HEK293 (cell line): ENCODE results near the gene EIF2S3.

Source experiments
- CTCF ChIA-PET: fragments of 350-600 bp; formaldehyde crosslinking; extraction: SDS; loops from one replicate; lab custom pipeline; 2021; ENCODE audit warnings: antibody characterized with exemption; lab: Yijun Ruan, JAX
- POLR2A ChIA-PET: fragments of 300-600 bp; formaldehyde crosslinking; extraction: SDS; loops from one replicate; lab custom pipeline; 2020; ENCODE audit warnings: antibody characterized with exemption, inconsistent platforms; lab: Yijun Ruan, JAX
- H3K27ac ChIP-seq: fragments of 200-500 bp; sonication (Bioruptor generic); 2 replicates; pipeline ENCODE4 v1.5.1; 2014; ENCODE audit warnings: low read depth, low read length, control low read depth, inconsistent platforms; ENCODE audit errors: extremely low read depth
- H3K36me3 ChIP-seq, 2 experiments: fragments of 200-500 bp in 1 of 2; sonication (Bioruptor generic) in 1 of 2; 1 replicate in 1 of 2; 2 replicates in 1 of 2; pipeline ENCODE4 v1.5.1; 2014 to 2017; ENCODE audit warnings: inconsistent platforms in 2 of 2, low read length in 2 of 2; ENCODE audit not compliant: control insufficient read depth in 2 of 2, insufficient read depth in 1 of 2
- H3K4me1 ChIP-seq: fragments of 200-500 bp; sonication (Bioruptor generic); 2 replicates; pipeline ENCODE4 v1.5.1; 2014; ENCODE audit warnings: mild to moderate bottlenecking, low read length, inconsistent platforms; ENCODE audit not compliant: control insufficient read depth, insufficient read depth
- H3K4me3 ChIP-seq: 2 replicates; pipeline ENCODE4 v1.5.1; 2011; ENCODE audit warnings: low read depth, mild to moderate bottlenecking, control low read depth, low read length, moderate library complexity
- H3K9me3 ChIP-seq: fragments of 200-500 bp; sonication (Bioruptor generic); 2 replicates; pipeline ENCODE4 v1.5.1; 2014; ENCODE audit warnings: low read depth, low read length, inconsistent platforms; ENCODE audit not compliant: control insufficient read depth, insufficient read depth
- ELK4 ChIP-seq: IDR thresholded peaks from 2 replicates; pipeline ENCODE4 v1.6.1; 2011; ENCODE audit warnings: mild to moderate bottlenecking, low read depth, low read length, borderline replicate concordance
- GFI1B ChIP-seq: fragments of 450-650 bp; formaldehyde crosslinking; IDR thresholded peaks from 2 replicates; pipeline ENCODE4 v1.5.1; 2016; ENCODE audit warnings: missing biosample characterization, missing genetic modification characterization
- GLIS2 ChIP-seq: fragments of 450-650 bp; formaldehyde crosslinking; IDR thresholded peaks from 2 replicates; pipeline ENCODE4 v1.5.1; 2016; ENCODE audit warnings: missing biosample characterization, missing genetic modification characterization
- PRDM10 ChIP-seq: fragments of 450-650 bp; formaldehyde crosslinking; IDR thresholded peaks from 2 replicates; pipeline ENCODE4 v1.5.1; 2016; ENCODE audit warnings: missing biosample characterization, missing genetic modification characterization
- SCRT2 ChIP-seq: fragments of 450-650 bp; formaldehyde crosslinking; IDR thresholded peaks from 2 replicates; pipeline ENCODE4 v1.5.1; 2016; ENCODE audit warnings: missing biosample characterization, missing genetic modification characterization
- SP3 ChIP-seq: fragments of 450-650 bp; formaldehyde crosslinking; IDR thresholded peaks from 2 replicates; pipeline ENCODE4 v1.5.1; 2016; ENCODE audit warnings: missing biosample characterization, missing genetic modification characterization
- ZBTB10 ChIP-seq: fragments of 450-650 bp; formaldehyde crosslinking; IDR thresholded peaks from 2 replicates; pipeline ENCODE4 v1.5.1; 2016; ENCODE audit warnings: missing biosample characterization, missing genetic modification characterization
- ZBTB20 ChIP-seq: fragments of 450-650 bp; formaldehyde crosslinking; IDR thresholded peaks from 2 replicates; pipeline ENCODE4 v1.5.1; 2016; ENCODE audit warnings: missing biosample characterization, missing genetic modification characterization
- ZBTB8A ChIP-seq: fragments of 450-650 bp; formaldehyde crosslinking; IDR thresholded peaks from 2 replicates; pipeline ENCODE4 v1.5.1; 2016; ENCODE audit warnings: missing biosample characterization, missing genetic modification characterization
- ZIC2 ChIP-seq: fragments of 450-650 bp; formaldehyde crosslinking; IDR thresholded peaks from 2 replicates; pipeline ENCODE4 v1.5.1; 2016; ENCODE audit warnings: missing biosample characterization, missing genetic modification characterization
- ZNF184 ChIP-seq: fragments of 450-650 bp; IDR thresholded peaks from 2 replicates; pipeline ENCODE4 v1.5.1; 2018; ENCODE audit warnings: missing biosample characterization, mild to moderate bottlenecking, missing genetic modification characterization
- ZNF239 ChIP-seq: fragments of 450-650 bp; formaldehyde crosslinking; IDR thresholded peaks from 2 replicates; pipeline ENCODE4 v1.5.1; 2016; ENCODE audit warnings: missing biosample characterization, missing genetic modification characterization
- ZNF24 ChIP-seq: fragments of 450-650 bp; formaldehyde crosslinking; IDR thresholded peaks from 2 replicates; pipeline ENCODE4 v1.5.1; 2016; ENCODE audit warnings: missing biosample characterization, missing genetic modification characterization
- ZNF266 ChIP-seq: fragments of 450-650 bp; formaldehyde crosslinking; IDR thresholded peaks from 2 replicates; pipeline ENCODE4 v1.5.1; 2016; ENCODE audit warnings: missing biosample characterization, missing genetic modification characterization, low read depth
- ZNF274 ChIP-seq, 2 experiments: fragments of 200-500 bp in 1 of 2; fragments of 450-650 bp in 1 of 2; sonication (Bioruptor generic) in 1 of 2; formaldehyde crosslinking in 1 of 2; IDR thresholded peaks; 2 replicates each; pipeline versions ENCODE4 v1.5.1 to v1.6.1; 2014 to 2016; ENCODE audit warnings: borderline replicate concordance in 1 of 2, inconsistent platforms in 1 of 2, low read length in 1 of 2, missing biosample characterization in 1 of 2, missing genetic modification characterization in 1 of 2
- ZNF404 ChIP-seq: fragments of 450-650 bp; formaldehyde crosslinking; IDR thresholded peaks from 2 replicates; pipeline ENCODE4 v1.5.1; 2017; ENCODE audit warnings: missing biosample characterization, missing genetic modification characterization
- ZNF501 ChIP-seq: fragments of 450-650 bp; formaldehyde crosslinking; IDR thresholded peaks from 2 replicates; pipeline ENCODE4 v1.5.1; 2016; ENCODE audit warnings: missing biosample characterization, missing genetic modification characterization
- ZNF561 ChIP-seq: fragments of 450-650 bp; IDR thresholded peaks from 2 replicates; pipeline ENCODE4 v1.5.1; 2018; ENCODE audit warnings: missing biosample characterization, missing genetic modification characterization, borderline replicate concordance
- ZNF623 ChIP-seq: fragments of 450-650 bp; formaldehyde crosslinking; IDR thresholded peaks from 2 replicates; pipeline ENCODE4 v1.5.1; 2016; ENCODE audit warnings: missing biosample characterization, missing genetic modification characterization
- ZNF660 ChIP-seq: fragments of 450-650 bp; IDR thresholded peaks from 2 replicates; pipeline ENCODE4 v1.5.1; 2018; ENCODE audit warnings: missing biosample characterization, mild to moderate bottlenecking, missing genetic modification characterization
- ZNF776 ChIP-seq: fragments of 450-650 bp; formaldehyde crosslinking; IDR thresholded peaks from 2 replicates; pipeline ENCODE4 v1.5.0; 2017; ENCODE audit warnings: missing biosample characterization, missing genetic modification characterization, borderline replicate concordance
- ZNF843 ChIP-seq: fragments of 450-650 bp; formaldehyde crosslinking; IDR thresholded peaks from 2 replicates; pipeline ENCODE4 v1.5.1; 2016; ENCODE audit warnings: missing biosample characterization, missing genetic modification characterization
- ZSCAN18 ChIP-seq: fragments of 450-650 bp; formaldehyde crosslinking; IDR thresholded peaks from 2 replicates; pipeline ENCODE4 v1.5.1; 2016; ENCODE audit warnings: missing biosample characterization, missing genetic modification characterization

Gene EIF2S3

DNA sequence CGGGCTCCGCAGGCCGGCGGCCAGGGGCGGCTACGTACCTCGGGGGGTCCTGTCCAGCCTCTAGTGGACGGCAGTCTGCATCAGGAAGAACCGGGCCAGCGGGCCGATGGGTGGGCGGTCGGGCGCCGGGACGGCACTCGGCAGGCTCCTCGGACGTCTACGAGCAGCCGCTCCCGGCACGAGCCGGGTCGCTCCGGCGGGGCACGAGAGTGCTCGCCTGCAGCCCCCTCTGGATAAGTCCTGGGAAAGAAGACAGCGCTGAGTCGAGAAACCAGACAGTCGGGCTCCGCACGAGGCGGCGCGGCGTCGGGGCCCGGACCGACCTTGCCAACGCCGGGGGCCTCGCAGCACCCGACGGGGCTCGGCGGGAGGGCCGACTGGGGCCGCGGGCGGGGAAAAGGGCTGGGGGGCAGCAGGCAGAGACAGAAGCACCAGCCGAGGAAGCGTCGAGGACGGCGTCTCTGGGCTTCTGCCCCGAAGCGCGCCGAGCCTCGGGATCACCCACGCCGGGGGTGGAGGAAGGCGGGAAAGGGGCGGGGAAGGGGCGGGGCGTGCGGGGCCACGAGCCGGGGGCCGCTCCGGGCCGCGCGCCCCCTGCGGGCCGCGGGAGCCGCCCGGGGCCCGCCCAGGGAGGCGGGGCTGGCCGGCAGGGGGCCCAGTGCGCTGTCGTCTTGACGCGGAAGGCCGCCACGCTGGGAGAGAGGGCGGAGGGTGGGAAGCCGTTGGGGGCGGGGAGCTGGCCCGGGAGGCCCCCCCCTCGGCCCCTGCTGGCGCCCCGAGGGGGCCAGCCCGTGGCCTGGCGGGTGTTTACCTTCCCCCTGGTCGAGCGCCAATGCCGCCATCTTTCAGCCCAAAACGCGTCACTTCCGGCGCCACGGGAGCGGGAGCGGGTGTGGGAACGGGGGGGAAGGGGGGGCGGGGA, 29.7 kb upstream of the EIF2S3 start (continued):
- TF ChIP-seq ZNF776 (tag by site-specific recombination) (no peak), ZSCAN18 (tag by site-specific recombination) (no peak), GLIS2 (tag by site-specific recombination) (peak; percentile 81), ZBTB10 (tag by site-specific recombination) (peak; percentile 58), ZNF239 (tag by site-specific recombination) (no peak), ZIC2 (tag by site-specific recombination) (peak; percentile 57), SP3 (tag by site-specific recombination) (peak; percentile 46), ZNF561 (tag by site-specific recombination) (peak; percentile 47; the same call in 1 of the 2 replicates), ZNF184 (tag by site-specific recombination) (no peak)

DNA sequence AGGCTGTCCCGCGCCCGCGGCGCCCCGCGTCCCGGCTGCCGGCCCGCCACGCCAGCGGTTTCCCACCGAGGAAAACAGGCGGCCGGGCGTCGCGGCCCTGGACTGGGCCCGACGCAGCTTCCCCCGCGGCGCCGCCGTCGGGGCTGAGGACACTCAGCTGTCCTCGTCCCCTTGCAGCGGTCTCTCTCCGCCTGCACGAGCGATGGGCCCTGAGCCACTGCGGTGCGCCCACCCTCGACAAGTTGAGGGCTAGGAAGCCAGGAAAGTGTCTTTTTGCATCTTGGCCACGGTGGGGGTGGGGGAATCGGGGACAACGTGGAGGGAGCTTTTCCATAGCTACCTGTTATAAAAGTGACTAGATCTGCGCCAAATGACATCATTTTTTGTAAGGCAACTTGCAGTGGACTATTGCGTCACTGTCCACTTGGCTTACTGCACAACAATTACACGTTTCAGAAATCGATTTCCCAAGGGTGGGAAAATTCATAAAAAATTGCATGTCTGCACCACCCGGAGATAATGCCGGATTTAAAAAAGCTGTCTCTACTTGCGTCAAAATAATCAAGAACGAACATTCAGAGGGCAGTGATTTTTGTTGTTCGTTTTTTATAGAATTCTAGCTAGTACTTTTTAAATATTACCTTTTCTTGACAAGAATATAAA, 28.9 kb upstream of the EIF2S3 start:
- peak overlapping the region; percentile 96 for H3K27ac ChIP-seq
- peak overlapping the region; percentile 54 for H3K4me3 ChIP-seq
- H3K9me3 ChIP-seq, result no peaks in the 10 kb centered on the region
- POLR2A ChIA-PET, result interaction anchor here (0.6 to 4.1 kb wide), 13 partner anchors 9 to 318 kb away, joined by 3 to 66 read pairs (median 5); partner anchors contain the start of genes EIF2S3 and SAT1
- CTCF ChIA-PET, result interaction anchor here (0.6 to 2.1 kb wide), 4 partner anchors 15 to 370 kb away, joined by 3 to 18 read pairs (median 4); partner anchors contain the start of gene EIF2S3
- H3K4me1 ChIP-seq, result no peaks in the 10 kb centered on the region
- H3K36me3 ChIP-seq, result peaks cover 13 to 18% of the 10 kb centered on the region in 2 experiments; a peak in 2 of 3 replicates
- 0 out of 2 replicates have a peak, but pooled peaks have one; percentile 29 for TF ChIP-seq ZNF660 (tag by site-specific recombination)
- no peak for TF ChIP-seq ZNF266 (tag by site-specific recombination)
- TF ChIP-seq ZBTB8A, result peak; percentile 94
- peak; percentile 57; the same call in 1 of the 2 replicates for TF ChIP-seq ZBTB20 (tag by site-specific recombination)
- no peak for TF ChIP-seq GFI1B (tag by site-specific recombination)
- no peak for TF ChIP-seq ZNF274 (IDR thresholded peaks at IDR 0.05; ENCODE audit: low read length)
- TF ChIP-seq ZNF274 (tag by site-specific recombination; IDR thresholded peaks at IDR 0.05; ENCODE audit: borderline replicate concordance), result no peak
- peak; percentile 48 for TF ChIP-seq PRDM10 (tag by site-specific recombination)
- TF ChIP-seq ZNF843, result peak; percentile 43; the same call in 1 of the 2 replicates
- TF ChIP-seq ZNF501 (tag by site-specific recombination), result no peak
- no peak for TF ChIP-seq ZNF623
- TF ChIP-seq ELK4, result no peak
- TF ChIP-seq ZIC2 (tag by site-specific recombination), result peak; percentile 40; the same call in 1 of the 2 replicates
- TF ChIP-seq SCRT2 (tag by site-specific recombination), result peak; percentile 90
- TF ChIP-seq ZNF404 (tag by site-specific recombination), result no peak
- TF ChIP-seq ZNF24 (tag by site-specific recombination), result 0 out of 2 replicates have a peak, but pooled peaks have one; percentile 34
